HepG2 (cell line): ENCODE results near the gene IFITM10. TPM values are rescaled to one million over a fixed set of nuclear protein-coding genes. Genes with fewer than 3 reads are reported as not detected.

ENCODE experiments used
- ATAC-seq: fragments of 200-7000 bp; cut with Tn5 transposase; 3 replicates; pipeline ENCODE4 v1.9.1; 2020; ENCODE audit warnings: mild to moderate bottlenecking, moderate library complexity
- BruUV-seq: library from RNA; stranded (reverse); fragments of 400-500 nt; replicated peaks from 2 replicates; lab custom pipeline; 2021; lab: Mats Ljungman, UMichigan
- CTCF ChIA-PET: fragments of 300-600 bp; formaldehyde crosslinking; extraction: SDS; loops from one replicate; lab custom pipeline; 2021; ENCODE audit warnings: low total read pairs, inconsistent platforms, low intra/inter-chr PET ratio; lab: Yijun Ruan, JAX
- POLR2A ChIA-PET: fragments of 350-600 bp; sonication (Branson Sonifier 250); formaldehyde crosslinking; loops from one replicate; lab custom pipeline; 2020; ENCODE audit warnings: antibody characterized with exemption, inconsistent platforms; lab: Yijun Ruan, JAX
- DNase-seq: peaks from one replicate; pipeline ENCODE4 v3.0.0-alpha.2; 2015; ENCODE audit warnings: low spot score
- FAIRE-seq: peaks from 3 replicates; lab custom pipeline; 2011; peaks lifted over from hg19 to GRCh38; lab: Jason Lieb, UNC
- H2AFZ ChIP-seq: one replicate; pipeline ENCODE4 v1.6.1; 2011; ENCODE audit warnings: low read length, inconsistent platforms
- H3K27ac ChIP-seq: fragments of 300-600 bp; 3 replicates; pipeline ENCODE4 v1.8.0; 2011; ENCODE audit warnings: mixed run types, mild to moderate bottlenecking, mixed read lengths, low read length, inconsistent platforms; ENCODE audit not compliant: insufficient read depth; ENCODE audit errors: extremely low read length
- H3K27me3 ChIP-seq, 2 experiments: fragments of 200-600 bp in 1 of 2; 2 replicates in 1 of 2; 3 replicates in 1 of 2; pipeline versions ENCODE4 v1.6.0 to v1.8.0; 2011; ENCODE audit warnings: low read length in 2 of 2, mild to moderate bottlenecking in 2 of 2, moderate library complexity in 2 of 2, inconsistent platforms in 1 of 2; ENCODE audit not compliant: insufficient read depth in 2 of 2, control insufficient read depth in 1 of 2
- H3K36me3 ChIP-seq, 2 experiments: fragments of 200-600 bp in 1 of 2; replicated peaks in 1 of 2; 2 replicates in 1 of 2; 3 replicates in 1 of 2; pipeline versions ENCODE4 v1.5.1 to v1.8.0; 2011; ENCODE audit warnings: low read length in 2 of 2, inconsistent platforms in 1 of 2; ENCODE audit not compliant: insufficient read depth in 2 of 2, control insufficient read depth in 1 of 2
- H3K4me1 ChIP-seq: 2 replicates; pipeline ENCODE4 v1.5.1; 2012; ENCODE audit warnings: low read length, inconsistent platforms; ENCODE audit not compliant: insufficient read depth
- H3K4me2 ChIP-seq: 2 replicates; pipeline ENCODE4 v1.6.0; 2011; ENCODE audit warnings: low read depth, low read length, inconsistent platforms
- H3K4me3 ChIP-seq, 3 experiments: fragments of 200-600 bp in 1 of 3; sonication (generic), shearing (Covaris generic) in 1 of 3; replicated peaks in 1 of 3; 2 replicates each; pipeline ENCODE4 v1.5.1; 2011 to 2016; ENCODE audit warnings: low read length in 3 of 3, inconsistent platforms in 2 of 3, low read depth in 2 of 3, mild to moderate bottlenecking in 2 of 3, control low read depth in 1 of 3, mixed read lengths in 1 of 3; ENCODE audit not compliant: insufficient read depth in 1 of 3
- H3K79me2 ChIP-seq: one replicate; pipeline ENCODE4 v1.6.1; 2011; ENCODE audit warnings: low read length, inconsistent platforms; ENCODE audit not compliant: insufficient read depth
- H3K9ac ChIP-seq: 2 replicates; pipeline ENCODE4 v1.6.0; 2011; ENCODE audit warnings: mild to moderate bottlenecking, low read depth, low read length, inconsistent platforms; ENCODE audit not compliant: insufficient read depth
- H3K9me3 ChIP-seq: 2 replicates; pipeline ENCODE4 v1.5.1; 2012; ENCODE audit warnings: mild to moderate bottlenecking, low read length
- H4K20me1 ChIP-seq: 2 replicates; pipeline ENCODE4 v1.6.0; 2011; ENCODE audit warnings: inconsistent platforms, mild to moderate bottlenecking, low read length, moderate library complexity; ENCODE audit not compliant: insufficient read depth
- AKNA ChIP-seq: sonication (generic); formaldehyde crosslinking; IDR thresholded peaks from 2 replicates; pipeline ENCODE4 v1.4.0; 2020; ENCODE audit warnings: missing genetic modification reagents, borderline replicate concordance
- FOXK1 ChIP-seq: sonication (generic); formaldehyde crosslinking; IDR thresholded peaks from 2 replicates; pipeline ENCODE4 v1.4.0; 2020; ENCODE audit warnings: low read depth, missing genetic modification reagents, borderline replicate concordance
- HNRNPLL ChIP-seq: fragments of 200-400 bp; formaldehyde crosslinking; IDR thresholded peaks from 2 replicates; pipeline ENCODE4 v1.6.1; 2017; ENCODE audit warnings: mild to moderate bottlenecking, low read depth, low read length; ENCODE audit not compliant: poor library complexity, severe bottlenecking
- NKX3-1 ChIP-seq: sonication (generic); formaldehyde crosslinking; IDR thresholded peaks from 2 replicates; pipeline ENCODE4 v1.5.0; 2020; ENCODE audit warnings: missing genetic modification reagents
- POLR2AphosphoS5 ChIP-seq: IDR thresholded peaks from 2 replicates; pipeline ENCODE4 v1.6.1; 2012; ENCODE audit warnings: low read depth, low read length
- SRSF1 ChIP-seq: fragments of 200-400 bp; formaldehyde crosslinking; optimal IDR thresholded peaks from 2 replicates; pipeline ENCODE3; 2017; ENCODE audit warnings: mild to moderate bottlenecking, low read depth, low read length, moderate library complexity
- TAF15 ChIP-seq: fragments of 200-400 bp; formaldehyde crosslinking; IDR thresholded peaks from one replicate; pipeline ENCODE4 v1.6.1; 2018; ENCODE audit warnings: mild to moderate bottlenecking, low read depth, low read length; ENCODE audit not compliant: poor library complexity, severe bottlenecking
- TFE3 ChIP-seq: IDR thresholded peaks from 2 replicates; pipeline ENCODE4 v1.6.1; 2016
- ZNF460 ChIP-seq: sonication (generic); formaldehyde crosslinking; IDR thresholded peaks from 2 replicates; pipeline ENCODE4 v1.5.1; 2020; ENCODE audit warnings: missing genetic modification reagents, mild to moderate bottlenecking, borderline replicate concordance
- ZNF501 ChIP-seq: sonication (generic); formaldehyde crosslinking; IDR thresholded peaks from 2 replicates; pipeline ENCODE4 v1.5.1; 2020; ENCODE audit warnings: mild to moderate bottlenecking, moderate library complexity, missing genetic modification reagents
- ZNF564 ChIP-seq: sonication (generic); formaldehyde crosslinking; IDR thresholded peaks from 2 replicates; pipeline ENCODE4 v1.8.1; 2023; ENCODE audit warnings: mild to moderate bottlenecking, missing genetic modification reagents
- WGBS: methylation state at CpG from one replicate; pipeline ENCODE4 v1.1.6; 2017; ENCODE audit warnings: low lambda C conversion rate; 5-methylcytosine and 5-hydroxymethylcytosine counted together
- in situ Hi-C: cut with HindIII; loops from 2 replicates; pipeline ENCODE4 v1.10.0; 2017; ENCODE audit warnings: low pct_unique_long_range_greater_than_20kb; ENCODE audit not compliant: extremely low pct_ligation_motif_present
- intact Hi-C: fragments of 100-400 bp; cut with micrococcal nuclease; formaldehyde crosslinking; loops from one replicate; pipeline ENCODE4 v1.10.0; 2022; ENCODE audit not compliant: unreplicated experiment
- polyA plus RNA-seq, 8 experiments: library from polyadenylated mRNA; depleted of rRNA in 3 of 8; stranded (reverse) in 7 of 8; unstranded in 1 of 8; fragments of >200 nt; fragmentation: Illumina TruSeq in 4 of 8; extraction: Trizol in 4 of 8; gene quantifications; 2 replicates each; pipeline versions ENCODE4 v1.2.1 to v1.2.3, GENCODE V29; 2011 to 2016; ENCODE audit warnings: low read depth in 4 of 8, missing spikeins in 1 of 8, mixed read lengths in 1 of 8; ENCODE audit not compliant: insufficient read depth in 1 of 8
- total RNA-seq, 5 experiments: library from RNA; depleted of rRNA; stranded (reverse); fragments of >200 nt; fragmentation: Illumina TruSeq; extraction: Trizol; gene quantifications; 2 replicates each; pipeline ENCODE4 v1.2.3, GENCODE V29; 2016; ENCODE audit warnings: low read depth in 1 of 5
- TF ChIP-seq, protein P1 (sequence below): sonication (generic); formaldehyde crosslinking; IDR thresholded peaks from 2 replicates; pipeline ENCODE4 v1.4.0; 2020; ENCODE audit warnings: missing genetic modification reagents

Gene IFITM10
- total and polyA plus RNA-seq, 2 of the 13 experiments (the other 11 are each of a cell fraction or from before 2014, with no cell fraction given), result 0.09 to 0.13 TPM

- intact Hi-C loops, result loop anchor here (2.0 kb wide), 2 partner anchors 139 to 457 kb away; no protein-coding TSS in a partner anchor
- ChIA-PET POLR2A (interaction anchor here (0.7 to 5.5 kb wide), 16 partner anchors 12 to 706 kb away, joined by 3 to 141 read pairs (median 8); partner anchors contain the start of gene TSSC4), CTCF (interaction anchor here (1.2 to 4.5 kb wide), 8 partner anchors 19 to 462 kb away, joined by 5 to 44 read pairs (median 10); partner anchors contain the start of gene SYT8)
- Histone ChIP-seq H4K20me1 (no peaks in the 10 kb centered on the region), H2AFZ (no peak overlapping the region), H3K27me3 (peaks cover 0 to 3% of the 10 kb centered on the region in 2 experiments; a peak in 3 of 5 replicates), H3K4me1 (peaks cover 69% of the 10 kb centered on the region), H3K79me2 (peaks cover 2% of the 10 kb centered on the region), H3K27ac (peak overlapping the region; percentile 100), H3K4me3 (peak overlapping the region in 2 of 3 experiments; percentile 14 to 58; a peak in 3 of 6 replicates), H3K9ac (peak overlapping the region; percentile 73), H3K36me3 (no peaks in the 10 kb centered on the region), H3K4me2 (peak overlapping the region; percentile 65), H3K9me3 (no peaks in the 10 kb centered on the region)
- WGBS, result 64% methylated on average over 25 of the region's 45 CpGs
- peak; percentile 53 for DNase-seq
- no TSS peak for BruUV-seq
- in situ Hi-C loops, result loop anchor here (5.0 kb wide), 1 partner anchor 37 kb away; no protein-coding TSS in a partner anchor
- no peak for FAIRE-seq
- ATAC-seq, result peak; percentile 38
- no peak for TF ChIP-seq NKX3-1 (CRISPR knock-in tag)
- no peak for TF ChIP-seq ZNF460 (CRISPR knock-in tag)
- TF ChIP-seq AKNA (CRISPR knock-in tag), result no peak
- TF ChIP-seq POLR2AphosphoS5, result peak; percentile 41; the same call in 1 of the 2 replicates
- TF ChIP-seq FOXK1, result no peak
- TF ChIP-seq, protein P1, sequence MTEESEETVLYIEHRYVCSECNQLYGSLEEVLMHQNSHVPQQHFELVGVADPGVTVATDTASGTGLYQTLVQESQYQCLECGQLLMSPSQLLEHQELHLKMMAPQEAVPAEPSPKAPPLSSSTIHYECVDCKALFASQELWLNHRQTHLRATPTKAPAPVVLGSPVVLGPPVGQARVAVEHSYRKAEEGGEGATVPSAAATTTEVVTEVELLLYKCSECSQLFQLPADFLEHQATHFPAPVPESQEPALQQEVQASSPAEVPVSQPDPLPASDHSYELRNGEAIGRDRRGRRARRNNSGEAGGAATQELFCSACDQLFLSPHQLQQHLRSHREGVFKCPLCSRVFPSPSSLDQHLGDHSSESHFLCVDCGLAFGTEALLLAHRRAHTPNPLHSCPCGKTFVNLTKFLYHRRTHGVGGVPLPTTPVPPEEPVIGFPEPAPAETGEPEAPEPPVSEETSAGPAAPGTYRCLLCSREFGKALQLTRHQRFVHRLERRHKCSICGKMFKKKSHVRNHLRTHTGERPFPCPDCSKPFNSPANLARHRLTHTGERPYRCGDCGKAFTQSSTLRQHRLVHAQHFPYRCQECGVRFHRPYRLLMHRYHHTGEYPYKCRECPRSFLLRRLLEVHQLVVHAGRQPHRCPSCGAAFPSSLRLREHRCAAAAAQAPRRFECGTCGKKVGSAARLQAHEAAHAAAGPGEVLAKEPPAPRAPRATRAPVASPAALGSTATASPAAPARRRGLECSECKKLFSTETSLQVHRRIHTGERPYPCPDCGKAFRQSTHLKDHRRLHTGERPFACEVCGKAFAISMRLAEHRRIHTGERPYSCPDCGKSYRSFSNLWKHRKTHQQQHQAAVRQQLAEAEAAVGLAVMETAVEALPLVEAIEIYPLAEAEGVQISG, result peak; percentile 48
- TF ChIP-seq TFE3 (CRISPR knock-in tag), result 0 out of 2 replicates have a peak, but pooled peaks have one; percentile 38
- TF ChIP-seq ZNF564 (CRISPR knock-in tag), result no peak
- peak; percentile 42; the same call in 1 of the 2 replicates for TF ChIP-seq ZNF501 (CRISPR knock-in tag)
- TF ChIP-seq TAF15, result peak; percentile 10
- peak; percentile 33 for TF ChIP-seq SRSF1
- TF ChIP-seq HNRNPLL, result peak; percentile 70
These were observed 56.1 kb downstream of the IFITM10 start for GRCh38 chr11:1694064-1694845.
